Head of caudate nucleus (tissue), 42 donors: Measurements from ENCODE around the gene ECM1.

Source experiments
- DNase-seq, 42 donors: peaks; one replicate each; pipeline versions ENCODE4 v3.0.0 to v3.0.0-alpha.2; 2020 to 2021; ENCODE audit warnings: mixed read lengths in 7 of 42
- intact Hi-C: fragments of 100-400 bp; cut with DNase I; formaldehyde crosslinking; loops from one replicate; pipeline ENCODE4 v1.15.0; 2022

Gene ECM1

GRCh38 chr1:150536836-150537731, 29.2 kb downstream of the ECM1 start:
- intact Hi-C loops, result loop anchor here (10.0 kb wide), 1 partner anchor 52 kb away; the partner anchor contains the start of gene TARS2
- no peak for DNase-seq

- intact Hi-C loops, result loop anchor here (10.0 kb wide), 1 partner anchor 53 kb away; the partner anchor contains the start of gene TARS2
- DNase-seq, result no peak
Measured at GRCh38 chr1:150537732-150538684, 30.1 kb downstream of the ECM1 start.

GRCh38 chr1:150543500-150544143, 35.7 kb downstream of the ECM1 start:
- no peak for DNase-seq
- intact Hi-C loops, result no loop called here

- DNase-seq, result no peak
- intact Hi-C loops, result no loop called here
Measured at GRCh38 chr1:150544204-150544603, 36.3 kb downstream of the ECM1 start.

GRCh38 chr1:150545486-150546032, 37.6 kb downstream of the ECM1 start:
- no peak for DNase-seq
- intact Hi-C loops, result no loop called here

- intact Hi-C loops, result no loop called here
- DNase-seq, result no peak
Measured at GRCh38 chr1:150546294-150546937, 38.5 kb downstream of the ECM1 start.

GRCh38 chr1:150548324-150548631, 40.4 kb downstream of the ECM1 start:
- DNase-seq, result no peak
- intact Hi-C loops, result no loop called here

GRCh38 chr1:150548632-150549495, 41.0 kb downstream of the ECM1 start, which contains the start of gene ADAMTSL4:
Gene ADAMTSL4, plus strand, starts transcription at chr1:150549408. Its CDS starts 2,881 bp downstream, at chr1:150552289.
- DNase-seq, result peak in 12 of 42 donors; percentile 20 to 61 (median 38)
- intact Hi-C loops, result no loop called here

- intact Hi-C loops, result no loop called here
- DNase-seq, result no peak
Measured at GRCh38 chr1:150549496-150550221, 41.8 kb downstream of the ECM1 start.

GRCh38 chr1:150550222-150551050, 42.5 kb downstream of the ECM1 start:
- intact Hi-C loops, result no loop called here
- DNase-seq, result peak in 1 of 42 donors; percentile 28

- intact Hi-C loops, result no loop called here
- DNase-seq, result peak in 1 of 42 donors; percentile 51
Measured at GRCh38 chr1:150551051-150551783, 43.3 kb downstream of the ECM1 start.

GRCh38 chr1:150551784-150552127, 43.8 kb downstream of the ECM1 start:
- intact Hi-C loops, result no loop called here
- DNase-seq, result no peak

- peak in 31 of 42 donors; percentile 27 to 85 (median 55) for DNase-seq
- intact Hi-C loops, result no loop called here
Measured at GRCh38 chr1:150552128-150552910, 44.4 kb downstream of the ECM1 start.

- intact Hi-C loops, result no loop called here
- no peak for DNase-seq
Measured at GRCh38 chr1:150552911-150553289, 45.0 kb downstream of the ECM1 start.
